Measurements from ENCODE around the gene MCF2L2. TPM values are rescaled to one million over a fixed set of nuclear protein-coding genes. Genes with fewer than 3 reads are reported as not detected.

MCF2L2 gene
- total and polyA plus RNA-seq, 2 donors (not counting 3 experiments of a cell fraction or from before 2014, with no cell fraction given), result 0.15 to 1.1 TPM

DNA sequence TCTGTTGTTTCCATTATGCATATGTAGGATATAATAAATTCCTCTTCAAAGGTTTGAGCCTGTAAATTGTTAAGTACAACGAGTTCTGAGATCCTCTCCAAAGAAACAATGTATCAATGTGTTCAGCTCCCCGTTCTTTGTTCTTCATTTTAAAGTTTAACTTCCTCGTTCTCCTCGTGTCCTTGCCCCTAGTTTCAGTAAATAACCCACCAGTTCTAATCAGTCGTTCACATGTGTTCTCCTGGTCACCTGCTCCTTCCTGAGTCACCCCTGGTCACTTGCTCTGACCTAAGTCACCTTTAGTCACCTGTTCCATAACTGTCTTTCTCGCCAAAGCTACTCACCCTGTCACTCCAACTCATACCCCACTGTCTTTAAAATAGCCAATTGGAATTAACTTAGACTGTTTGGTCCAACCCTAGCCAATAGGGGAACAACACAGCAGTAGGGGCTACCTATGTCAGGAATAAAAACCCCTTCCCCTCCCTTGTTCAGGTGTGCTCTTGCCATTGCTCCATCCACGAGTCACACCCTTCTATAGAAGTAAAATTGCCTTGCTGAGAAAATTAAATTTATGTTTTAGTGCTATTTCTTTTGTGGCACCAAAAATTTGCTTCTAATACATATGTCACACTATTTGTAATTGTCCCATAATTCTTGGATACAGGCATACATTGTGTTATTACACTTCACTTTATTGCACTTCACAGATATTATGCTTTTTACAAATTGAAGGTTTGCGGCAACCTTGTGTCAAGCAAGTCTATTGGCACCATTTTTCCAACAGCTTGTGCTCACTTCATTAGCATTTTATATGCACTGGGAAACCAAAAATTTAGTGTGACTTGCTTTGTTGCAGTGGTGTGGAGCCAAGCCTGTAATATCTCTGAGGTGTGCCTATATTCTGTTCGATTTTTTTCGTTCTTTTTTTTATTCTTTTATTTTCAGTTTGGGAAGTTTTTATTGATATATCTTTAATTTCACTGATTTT is 15.3 kb upstream of the MCF2L2 start:
- intact Hi-C loops (cut with micrococcal nuclease), result no loop called here
- H4K20me1 ChIP-seq (replicated peaks; ENCODE audit: control insufficient read depth, extremely low read depth, insufficient read depth, low read length), result no peaks in the 10 kb centered on the region
- H3K4me2 ChIP-seq (ENCODE audit: insufficient read depth, low read length), result no peak overlapping the region
- BruUV-seq (replicated peaks), result no TSS peak
- no peaks in the 10 kb centered on the region for H3K9me1 ChIP-seq (replicated peaks; ENCODE audit: control insufficient read depth, extremely low read depth, insufficient read depth, low read length)
- H3K4me1 ChIP-seq (ENCODE audit: control insufficient read depth, extremely low read depth, insufficient read depth, low read length), result peaks cover 4% of the 10 kb centered on the region
- H3K4me3 ChIP-seq (replicated peaks in 1 of 3; ENCODE audit: insufficient read depth in 1 of 3, low read depth in 1 of 3, low read length in 3 of 3), result no peak overlapping the region
- DNase-seq (ENCODE audit: low read depth, low spot score), result no peak
- no peak overlapping the region for H3K27ac ChIP-seq (ENCODE audit: insufficient read depth, low read depth, low read length)
- dilution Hi-C loops (cut with MboI; ENCODE audit: extremely low pct_ligation_motif_present, low sequenced_read_pairs), result no loop called here
- no peaks in the 10 kb centered on the region for H3K36me3 ChIP-seq (ENCODE audit: control insufficient read depth in 2 of 2, extremely low read depth in 1 of 2, insufficient read depth in 2 of 2, low read length in 2 of 2)
- no peaks in the 10 kb centered on the region for H3K79me2 ChIP-seq (ENCODE audit: control insufficient read depth, insufficient read depth, low read length)
- no peak for FAIRE-seq
- ChIA-PET POLR2A (no interaction called here), CTCF (no interaction called here)
- H3K9me3 ChIP-seq (replicated peaks; ENCODE audit: control insufficient read depth, insufficient read depth, low read length), result peaks cover 2% of the 10 kb centered on the region
- no peak overlapping the region for H2AFZ ChIP-seq (ENCODE audit: low read depth, low read length)
- no peak overlapping the region for H3K9ac ChIP-seq (replicated peaks; ENCODE audit: extremely low read depth, insufficient read depth, low read length)
- H3K27me3 ChIP-seq (ENCODE audit: control insufficient read depth in 2 of 2, insufficient read depth in 2 of 2, low read length in 2 of 2), result no peaks in the 10 kb centered on the region
- TF ChIP-seq JUN (IDR thresholded peaks at IDR 0.05; ENCODE audit: borderline replicate concordance, insufficient read depth, insufficient read length, low read depth), result no peak

DNA sequence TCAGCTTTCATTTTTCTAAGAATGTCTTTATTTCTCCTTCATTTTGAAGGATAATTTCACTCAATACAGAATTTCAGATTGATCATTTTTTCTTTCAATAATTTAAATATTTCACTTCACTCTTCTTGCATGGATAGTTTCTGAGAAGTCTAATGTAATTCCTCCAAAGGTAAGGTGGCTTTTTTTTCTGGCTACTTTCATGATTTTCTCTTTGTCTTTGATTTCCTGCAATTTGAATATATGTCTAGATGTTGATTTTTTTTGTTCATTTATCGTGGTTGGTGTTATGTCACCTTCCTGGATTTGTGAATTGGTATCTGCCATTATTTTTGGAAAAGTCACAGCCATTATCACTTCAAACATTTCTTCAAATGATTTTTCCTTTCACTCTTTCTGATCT is 14.6 kb upstream of the MCF2L2 start:
- Histone ChIP-seq H3K79me2 (ENCODE audit: control insufficient read depth, insufficient read depth, low read length) (no peaks in the 10 kb centered on the region), H3K4me3 (replicated peaks in 1 of 3; ENCODE audit: insufficient read depth in 1 of 3, low read depth in 1 of 3, low read length in 3 of 3) (no peak overlapping the region), H3K9me1 (replicated peaks; ENCODE audit: control insufficient read depth, extremely low read depth, insufficient read depth, low read length) (no peaks in the 10 kb centered on the region), H3K36me3 (ENCODE audit: control insufficient read depth in 2 of 2, extremely low read depth in 1 of 2, insufficient read depth in 2 of 2, low read length in 2 of 2) (no peaks in the 10 kb centered on the region), H3K9me3 (replicated peaks; ENCODE audit: control insufficient read depth, insufficient read depth, low read length) (peaks cover 2% of the 10 kb centered on the region), H3K4me2 (ENCODE audit: insufficient read depth, low read length) (no peak overlapping the region), H3K27me3 (ENCODE audit: control insufficient read depth in 2 of 2, insufficient read depth in 2 of 2, low read length in 2 of 2) (no peaks in the 10 kb centered on the region), H4K20me1 (replicated peaks; ENCODE audit: control insufficient read depth, extremely low read depth, insufficient read depth, low read length) (no peaks in the 10 kb centered on the region), H3K27ac (ENCODE audit: insufficient read depth, low read depth, low read length) (no peak overlapping the region), H2AFZ (ENCODE audit: low read depth, low read length) (no peak overlapping the region), H3K9ac (replicated peaks; ENCODE audit: extremely low read depth, insufficient read depth, low read length) (no peak overlapping the region), H3K4me1 (ENCODE audit: control insufficient read depth, extremely low read depth, insufficient read depth, low read length) (no peaks in the 10 kb centered on the region)
- no peak for FAIRE-seq
- CTCF ChIA-PET, result no interaction called here
- TF ChIP-seq POLR2A (IDR thresholded peaks at IDR 0.05; ENCODE audit: low read depth, low read length) (no peak), FOS (IDR thresholded peaks at IDR 0.05; ENCODE audit: borderline replicate concordance, insufficient read depth, low read length) (no peak), MYC (IDR thresholded peaks at IDR 0.05; ENCODE audit: low read depth, low read length) (no peak), POLR2AphosphoS5 (IDR thresholded peaks at IDR 0.05; ENCODE audit: insufficient read depth, low read depth, low read length) (no peak), JUN (IDR thresholded peaks at IDR 0.05; ENCODE audit: borderline replicate concordance, insufficient read depth, insufficient read length, low read depth) (no peak), EZH2 (IDR thresholded peaks at IDR 0.05; ENCODE audit: borderline replicate concordance, low read depth, low read length, severe bottlenecking) (no peak), GATA2 (IDR thresholded peaks at IDR 0.05; ENCODE audit: insufficient read depth, insufficient read length, low read depth, low read length) (no peak)
- TF ChIP-seq, protein P1, sequence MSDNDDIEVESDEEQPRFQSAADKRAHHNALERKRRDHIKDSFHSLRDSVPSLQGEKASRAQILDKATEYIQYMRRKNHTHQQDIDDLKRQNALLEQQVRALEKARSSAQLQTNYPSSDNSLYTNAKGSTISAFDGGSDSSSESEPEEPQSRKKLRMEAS (IDR thresholded peaks at IDR 0.05; ENCODE audit: insufficient read depth, insufficient read length), result no peak
- TF ChIP-seq, protein P2, sequence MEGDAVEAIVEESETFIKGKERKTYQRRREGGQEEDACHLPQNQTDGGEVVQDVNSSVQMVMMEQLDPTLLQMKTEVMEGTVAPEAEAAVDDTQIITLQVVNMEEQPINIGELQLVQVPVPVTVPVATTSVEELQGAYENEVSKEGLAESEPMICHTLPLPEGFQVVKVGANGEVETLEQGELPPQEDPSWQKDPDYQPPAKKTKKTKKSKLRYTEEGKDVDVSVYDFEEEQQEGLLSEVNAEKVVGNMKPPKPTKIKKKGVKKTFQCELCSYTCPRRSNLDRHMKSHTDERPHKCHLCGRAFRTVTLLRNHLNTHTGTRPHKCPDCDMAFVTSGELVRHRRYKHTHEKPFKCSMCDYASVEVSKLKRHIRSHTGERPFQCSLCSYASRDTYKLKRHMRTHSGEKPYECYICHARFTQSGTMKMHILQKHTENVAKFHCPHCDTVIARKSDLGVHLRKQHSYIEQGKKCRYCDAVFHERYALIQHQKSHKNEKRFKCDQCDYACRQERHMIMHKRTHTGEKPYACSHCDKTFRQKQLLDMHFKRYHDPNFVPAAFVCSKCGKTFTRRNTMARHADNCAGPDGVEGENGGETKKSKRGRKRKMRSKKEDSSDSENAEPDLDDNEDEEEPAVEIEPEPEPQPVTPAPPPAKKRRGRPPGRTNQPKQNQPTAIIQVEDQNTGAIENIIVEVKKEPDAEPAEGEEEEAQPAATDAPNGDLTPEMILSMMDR (IDR thresholded peaks at IDR 0.05; ENCODE audit: extremely low read depth in 1 of 2, insufficient read depth in 1 of 2, low read depth in 1 of 2, low read length in 2 of 2), result no peak
- no TSS peak for BruUV-seq (replicated peaks)
- dilution Hi-C loops (cut with MboI; ENCODE audit: extremely low pct_ligation_motif_present, low sequenced_read_pairs), result no loop called here
- POLR2A ChIA-PET, result no interaction called here
- no peak for DNase-seq (ENCODE audit: low read depth, low spot score)
- intact Hi-C loops (cut with micrococcal nuclease), result no loop called here
